Panc1 (cell line): ENCODE results near the gene EPB41L4B.

Source experiments
- POLR2AphosphoS5 ChIP-seq: IDR thresholded peaks from 2 replicates; pipeline ENCODE4 v1.6.1; 2012; ENCODE audit warnings: mild to moderate bottlenecking, low read depth, low read length, moderate library complexity
- REST ChIP-seq, 2 experiments: IDR thresholded peaks; 2 replicates each; pipeline ENCODE4 v1.6.1; 2011 to 2012; ENCODE audit warnings: low read depth in 2 of 2, control low read depth in 1 of 2, low read length in 1 of 2, mild to moderate bottlenecking in 1 of 2, moderate library complexity in 1 of 2; ENCODE audit not compliant: insufficient read depth in 1 of 2
- TF ChIP-seq, protein P1 (sequence below): fragments of 450-650 bp; IDR thresholded peaks from 2 replicates; pipeline ENCODE4 v1.5.1; 2017; ENCODE audit warnings: mild to moderate bottlenecking

DNA sequence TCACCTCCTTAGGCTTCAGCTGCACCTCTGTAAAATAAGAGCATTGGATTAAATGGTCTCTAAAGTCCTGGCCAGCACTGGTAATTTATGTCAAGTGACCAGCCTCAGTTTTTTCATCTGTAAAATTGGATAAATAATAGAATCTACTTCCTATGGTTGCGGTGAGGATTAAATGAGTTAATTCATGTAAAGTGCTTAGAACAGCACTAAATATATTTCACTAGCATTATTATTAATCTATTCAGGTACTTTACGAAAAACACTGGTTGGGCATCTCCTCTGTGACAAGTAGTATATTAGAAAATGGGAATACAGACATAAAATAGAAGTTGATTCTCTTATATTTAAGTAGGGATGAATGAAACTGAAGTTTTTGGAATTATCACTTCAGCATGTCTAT, 187.3 kb downstream of the EPB41L4B start:
- TF ChIP-seq, protein P1, sequence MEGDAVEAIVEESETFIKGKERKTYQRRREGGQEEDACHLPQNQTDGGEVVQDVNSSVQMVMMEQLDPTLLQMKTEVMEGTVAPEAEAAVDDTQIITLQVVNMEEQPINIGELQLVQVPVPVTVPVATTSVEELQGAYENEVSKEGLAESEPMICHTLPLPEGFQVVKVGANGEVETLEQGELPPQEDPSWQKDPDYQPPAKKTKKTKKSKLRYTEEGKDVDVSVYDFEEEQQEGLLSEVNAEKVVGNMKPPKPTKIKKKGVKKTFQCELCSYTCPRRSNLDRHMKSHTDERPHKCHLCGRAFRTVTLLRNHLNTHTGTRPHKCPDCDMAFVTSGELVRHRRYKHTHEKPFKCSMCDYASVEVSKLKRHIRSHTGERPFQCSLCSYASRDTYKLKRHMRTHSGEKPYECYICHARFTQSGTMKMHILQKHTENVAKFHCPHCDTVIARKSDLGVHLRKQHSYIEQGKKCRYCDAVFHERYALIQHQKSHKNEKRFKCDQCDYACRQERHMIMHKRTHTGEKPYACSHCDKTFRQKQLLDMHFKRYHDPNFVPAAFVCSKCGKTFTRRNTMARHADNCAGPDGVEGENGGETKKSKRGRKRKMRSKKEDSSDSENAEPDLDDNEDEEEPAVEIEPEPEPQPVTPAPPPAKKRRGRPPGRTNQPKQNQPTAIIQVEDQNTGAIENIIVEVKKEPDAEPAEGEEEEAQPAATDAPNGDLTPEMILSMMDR = no peak
- TF ChIP-seq REST (IDR thresholded peaks at IDR 0.05; ENCODE audit: insufficient read depth in 1 of 2, low read depth in 2 of 2, low read length in 1 of 2) (no peak), POLR2AphosphoS5 (no peak)
